ENCODE data around the gene LCN15. TPM values are rescaled to one million over a fixed set of nuclear protein-coding genes. Genes with fewer than 3 reads are reported as not detected.
"Not testable (repeated sequence)": the region's sequence is repeated elsewhere in the genome, so short reads cannot be mapped to it uniquely, and the experiment has no call there.

Gene LCN15
- total RNA-seq, 1 experiment from 2014 or later: not detected

DNA sequence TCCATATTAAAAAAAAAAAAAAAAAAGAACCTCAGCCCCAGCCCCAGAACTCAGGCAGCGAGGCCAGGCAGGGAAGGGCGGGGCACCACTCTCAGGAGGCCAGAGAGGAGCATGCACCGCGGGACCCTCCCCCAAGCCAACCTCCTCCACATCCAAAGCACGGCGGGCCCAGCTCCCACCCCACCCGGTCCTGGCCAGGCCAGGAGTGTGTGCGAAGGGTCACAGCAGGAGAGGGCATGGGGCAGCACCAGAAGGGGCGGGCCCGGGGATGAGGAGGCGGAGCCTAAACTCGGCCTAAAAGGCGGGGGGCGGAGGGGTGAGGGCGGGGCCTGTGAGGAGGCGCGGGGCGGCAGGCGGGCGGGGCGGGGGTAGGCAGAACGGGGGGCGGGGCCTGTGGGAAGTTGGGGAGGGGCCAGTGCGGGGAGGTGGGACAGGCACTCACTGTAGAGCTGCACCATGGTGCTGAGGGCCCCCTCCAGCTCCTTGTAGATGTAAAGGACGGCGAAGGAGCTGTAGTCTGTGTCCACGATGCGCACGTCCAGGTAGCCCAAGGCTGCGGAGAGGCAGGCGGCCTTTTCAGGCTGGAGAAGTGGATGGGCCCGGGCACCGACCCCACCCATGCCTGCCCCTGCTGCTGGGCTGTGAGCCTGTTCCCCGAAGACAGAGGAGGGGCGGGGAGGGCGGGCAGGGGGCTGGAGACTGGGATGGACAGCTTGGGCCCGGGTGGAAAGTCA lies 1.2 kb downstream of the LCN15 start:
- Histone ChIP-seq H3K27me3 (ENCODE audit: low read length) (no peaks in the 10 kb centered on the region), H3K4me3 (ENCODE audit: low read length) (no peak overlapping the region), H2AFZ (ENCODE audit: low read length) (no peak overlapping the region), H3K9me3 (ENCODE audit: low read length) (no peaks in the 10 kb centered on the region), H3K9ac (ENCODE audit: low read length) (no peak overlapping the region), H3K4me2 (ENCODE audit: low read depth, low read length, poor library complexity, severe bottlenecking) (no peak overlapping the region), H4K20me1 (ENCODE audit: insufficient read depth, low read depth, low read length) (0 out of 2 replicates have a peak, but pooled peaks cover 4% of the 10 kb centered on the region), H3K9me2 (replicated peaks; ENCODE audit: insufficient read depth, low read length) (no peaks in the 10 kb centered on the region), H3K79me2 (ENCODE audit: low read length) (no peaks in the 10 kb centered on the region), H3K4me1 (ENCODE audit: low read length) (peaks cover 20% of the 10 kb centered on the region), H3K36me3 (ENCODE audit: insufficient read depth, low read length) (no peaks in the 10 kb centered on the region), H3K27ac (ENCODE audit: low read length) (no peak overlapping the region)
- DNase-seq: peak; percentile 92

DNA sequence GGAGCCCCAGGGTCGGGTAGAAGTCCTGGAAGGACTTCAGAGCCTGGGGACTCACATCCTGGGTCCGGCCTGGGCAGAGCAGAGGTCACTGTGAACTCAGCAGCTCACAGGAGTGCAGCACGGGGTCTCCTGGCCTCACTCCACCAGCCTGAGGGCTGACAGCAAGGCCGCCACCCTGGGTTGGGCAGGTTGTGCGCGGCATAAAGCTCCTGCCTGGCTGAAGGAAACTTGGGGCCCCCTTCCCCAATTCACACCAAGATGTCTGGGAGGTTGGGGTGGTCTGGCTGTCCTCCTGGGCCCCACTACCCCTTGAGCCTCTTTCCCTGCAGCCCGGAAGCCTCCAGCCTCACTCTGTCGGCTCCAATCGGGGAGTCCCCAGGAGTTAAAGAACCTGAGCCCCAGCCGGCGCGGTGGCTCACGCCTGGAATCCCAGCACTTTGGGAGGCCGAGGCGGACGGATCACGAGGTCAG lies 2.1 kb downstream of the LCN15 start:
- Histone ChIP-seq H3K4me1 (ENCODE audit: low read length) (peaks cover 16% of the 10 kb centered on the region), H3K36me3 (ENCODE audit: insufficient read depth, low read length) (no peaks in the 10 kb centered on the region), H3K4me3 (ENCODE audit: low read length) (no peak overlapping the region), H3K4me2 (ENCODE audit: low read depth, low read length, poor library complexity, severe bottlenecking) (no peak overlapping the region), H3K27me3 (ENCODE audit: low read length) (no peaks in the 10 kb centered on the region), H3K79me2 (ENCODE audit: low read length) (no peaks in the 10 kb centered on the region), H3K27ac (ENCODE audit: low read length) (no peak overlapping the region), H3K9me2 (replicated peaks; ENCODE audit: insufficient read depth, low read length) (no peaks in the 10 kb centered on the region), H3K9ac (ENCODE audit: low read length) (no peak overlapping the region), H2AFZ (ENCODE audit: low read length) (no peak overlapping the region), H3K9me3 (ENCODE audit: low read length) (no peaks in the 10 kb centered on the region), H4K20me1 (ENCODE audit: insufficient read depth, low read depth, low read length) (0 out of 2 replicates have a peak, but pooled peaks cover 4% of the 10 kb centered on the region)
- DNase-seq: no peak

GRCh38 chr9:136761545-136761981 lies 2.8 kb downstream of the LCN15 start:
- Histone ChIP-seq H3K4me1 (ENCODE audit: low read length) (peaks cover 10% of the 10 kb centered on the region), H3K9ac (ENCODE audit: low read length) (no peak overlapping the region), H3K4me3 (ENCODE audit: low read length) (no peak overlapping the region), H3K9me2 (replicated peaks; ENCODE audit: insufficient read depth, low read length) (no peaks in the 10 kb centered on the region), H3K27me3 (ENCODE audit: low read length) (no peaks in the 10 kb centered on the region), H3K9me3 (ENCODE audit: low read length) (no peaks in the 10 kb centered on the region), H2AFZ (ENCODE audit: low read length) (no peak overlapping the region), H3K36me3 (ENCODE audit: insufficient read depth, low read length) (no peaks in the 10 kb centered on the region), H4K20me1 (ENCODE audit: insufficient read depth, low read depth, low read length) (0 out of 2 replicates have a peak, but pooled peaks cover 4% of the 10 kb centered on the region), H3K4me2 (ENCODE audit: low read depth, low read length, poor library complexity, severe bottlenecking) (no peak overlapping the region), H3K27ac (ENCODE audit: low read length) (no peak overlapping the region), H3K79me2 (ENCODE audit: low read length) (no peaks in the 10 kb centered on the region)
- no peak for DNase-seq

DNA sequence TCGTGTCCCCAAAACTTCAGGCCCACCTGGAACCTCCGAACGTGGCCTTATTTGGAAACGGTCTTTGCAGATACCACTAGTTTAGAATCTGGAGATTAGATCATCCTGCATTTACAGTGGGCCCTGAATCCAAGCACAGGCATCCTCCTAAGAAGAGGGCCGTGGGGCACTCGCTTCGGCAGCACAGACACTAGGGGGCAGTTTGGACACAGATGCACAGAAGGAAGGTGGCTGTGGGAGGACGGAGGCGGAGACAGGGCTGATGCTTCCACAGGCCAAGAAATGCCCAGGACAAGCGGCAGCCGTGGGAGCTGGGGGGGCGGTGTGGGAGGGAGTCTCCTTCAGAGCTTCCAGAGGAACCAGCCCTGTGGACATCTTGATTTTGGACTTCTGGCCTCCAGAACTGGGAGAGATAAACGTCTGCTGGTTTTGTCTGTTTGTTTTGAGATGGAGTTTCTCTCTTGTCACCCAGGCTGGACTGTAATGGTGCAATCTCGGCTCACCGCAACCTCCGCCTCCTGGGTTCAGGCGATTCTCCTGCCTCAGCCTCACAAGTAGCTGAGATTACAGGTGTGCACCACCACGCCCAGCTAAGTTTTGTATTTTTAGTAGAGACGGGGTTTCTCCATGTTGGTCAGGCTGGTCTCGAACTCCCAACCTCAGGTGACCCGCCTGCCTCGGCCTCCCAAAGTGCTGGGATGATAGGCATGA lies 3.3 kb downstream of the LCN15 start:
- not testable (repeated sequence) for H4K20me1 ChIP-seq (ENCODE audit: insufficient read depth, low read depth, low read length); H3K9me3 ChIP-seq (ENCODE audit: low read length); H3K27me3 ChIP-seq (ENCODE audit: low read length); H3K4me1 ChIP-seq (ENCODE audit: low read length); H3K9me2 ChIP-seq (replicated peaks; ENCODE audit: insufficient read depth, low read length); H3K4me3 ChIP-seq (ENCODE audit: low read length); H3K36me3 ChIP-seq (ENCODE audit: insufficient read depth, low read length); H3K27ac ChIP-seq (ENCODE audit: low read length); H2AFZ ChIP-seq (ENCODE audit: low read length); H3K9ac ChIP-seq (ENCODE audit: low read length); H3K79me2 ChIP-seq (ENCODE audit: low read length); H3K4me2 ChIP-seq (ENCODE audit: low read depth, low read length, poor library complexity, severe bottlenecking)
- DNase-seq: peak; percentile 79

DNA sequence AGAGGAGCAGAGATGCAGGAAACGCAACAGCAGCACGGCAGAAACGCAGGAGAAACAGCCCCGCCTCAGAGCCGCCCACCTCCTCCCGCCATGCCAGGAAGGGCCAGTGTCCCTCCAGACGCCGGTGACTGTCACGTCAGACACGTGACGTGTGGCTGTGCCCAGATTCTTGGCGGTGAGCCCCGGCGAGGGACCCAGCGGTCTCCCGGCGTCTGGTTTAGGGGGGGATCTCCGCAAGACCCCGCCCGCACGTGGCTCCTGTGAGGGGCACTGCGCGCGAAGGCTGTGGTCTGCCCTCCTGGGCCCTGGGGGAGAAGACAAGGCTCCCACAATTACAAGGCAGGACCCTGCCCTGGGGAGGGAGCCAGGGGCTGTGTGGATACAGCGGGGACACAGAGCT lies 3.9 kb downstream of the LCN15 start:
- Histone ChIP-seq H3K4me2 (ENCODE audit: low read depth, low read length, poor library complexity, severe bottlenecking) (no peak overlapping the region), H2AFZ (ENCODE audit: low read length) (no peak overlapping the region), H3K36me3 (ENCODE audit: insufficient read depth, low read length) (no peaks in the 10 kb centered on the region)

GRCh38 chr9:136759436-136760325 lies 4.6 kb downstream of the LCN15 start:
- Histone ChIP-seq H2AFZ (ENCODE audit: low read length) (no peak overlapping the region), H3K4me2 (ENCODE audit: low read depth, low read length, poor library complexity, severe bottlenecking) (no peak overlapping the region), H4K20me1 (ENCODE audit: insufficient read depth, low read depth, low read length) (0 out of 2 replicates have a peak, but pooled peaks cover 4% of the 10 kb centered on the region), H3K36me3 (ENCODE audit: insufficient read depth, low read length) (no peaks in the 10 kb centered on the region), H3K9me3 (ENCODE audit: low read length) (no peaks in the 10 kb centered on the region), H3K4me3 (ENCODE audit: low read length) (no peak overlapping the region), H3K4me1 (ENCODE audit: low read length) (no peaks in the 10 kb centered on the region), H3K9me2 (replicated peaks; ENCODE audit: insufficient read depth, low read length) (no peaks in the 10 kb centered on the region), H3K9ac (ENCODE audit: low read length) (no peak overlapping the region), H3K79me2 (ENCODE audit: low read length) (no peaks in the 10 kb centered on the region), H3K27ac (ENCODE audit: low read length) (no peak overlapping the region), H3K27me3 (ENCODE audit: low read length) (no peaks in the 10 kb centered on the region)
- DNase-seq: no peak

More for the DNA sequence above, 3.9 kb downstream of the LCN15 start:
- no peaks in the 10 kb centered on the region for H3K9me2 ChIP-seq (replicated peaks; ENCODE audit: insufficient read depth, low read length)
- no peak overlapping the region for H3K9ac ChIP-seq (ENCODE audit: low read length)
- H3K4me3 ChIP-seq (ENCODE audit: low read length): no peak overlapping the region
- no peaks in the 10 kb centered on the region for H3K9me3 ChIP-seq (ENCODE audit: low read length)
- DNase-seq: no peak
- peaks cover 3% of the 10 kb centered on the region for H3K4me1 ChIP-seq (ENCODE audit: low read length)
- no peaks in the 10 kb centered on the region for H3K27me3 ChIP-seq (ENCODE audit: low read length)
- H3K79me2 ChIP-seq (ENCODE audit: low read length): no peaks in the 10 kb centered on the region
- H4K20me1 ChIP-seq (ENCODE audit: insufficient read depth, low read depth, low read length): 0 out of 2 replicates have a peak, but pooled peaks cover 4% of the 10 kb centered on the region
- no peak overlapping the region for H3K27ac ChIP-seq (ENCODE audit: low read length)

- H3K4me1 ChIP-seq (ENCODE audit: low read length): no peaks in the 10 kb centered on the region
- no peaks in the 10 kb centered on the region for H3K79me2 ChIP-seq (ENCODE audit: low read length)
- DNase-seq: no peak
- no peak overlapping the region for H2AFZ ChIP-seq (ENCODE audit: low read length)
- no peak overlapping the region for H3K9ac ChIP-seq (ENCODE audit: low read length)
- no peaks in the 10 kb centered on the region for H3K27me3 ChIP-seq (ENCODE audit: low read length)
- H3K4me3 ChIP-seq (ENCODE audit: low read length): no peak overlapping the region
- H3K9me2 ChIP-seq (replicated peaks; ENCODE audit: insufficient read depth, low read length): no peaks in the 10 kb centered on the region
- H3K4me2 ChIP-seq (ENCODE audit: low read depth, low read length, poor library complexity, severe bottlenecking): no peak overlapping the region
- H3K9me3 ChIP-seq (ENCODE audit: low read length): no peaks in the 10 kb centered on the region
- no peaks in the 10 kb centered on the region for H3K36me3 ChIP-seq (ENCODE audit: insufficient read depth, low read length)
- 0 out of 2 replicates have a peak, but pooled peaks cover 4% of the 10 kb centered on the region for H4K20me1 ChIP-seq (ENCODE audit: insufficient read depth, low read depth, low read length)
- no peak overlapping the region for H3K27ac ChIP-seq (ENCODE audit: low read length)
These were observed 5.3 kb downstream of the LCN15 start for GRCh38 chr9:136759001-136759400.
